ENCODE data around the gene ZNF90.
"Not testable (repeated sequence)": the region's sequence is repeated elsewhere in the genome, so short reads cannot be mapped to it uniquely, and the experiment has no call there.

Gene ZNF90

GRCh38 chr19:20051841-20052768, 25.7 kb upstream of the ZNF90 start (continued):
- TF ChIP-seq PRDM10 (tag by site-specific recombination; IDR thresholded peaks at IDR 0.05): peak; percentile 68; the same call in 1 of the 2 replicates
- peak; percentile 91 for TF ChIP-seq IKZF3 (tag by site-specific recombination; IDR thresholded peaks at IDR 0.05)
- TF ChIP-seq SCRT2 (tag by site-specific recombination; IDR thresholded peaks at IDR 0.05): no peak
- TF ChIP-seq ZNF560 (tag by site-specific recombination; IDR thresholded peaks at IDR 0.05; ENCODE audit: borderline replicate concordance): no peak
- TF ChIP-seq ZFP3 (tag by site-specific recombination; IDR thresholded peaks at IDR 0.05; ENCODE audit: low read depth): no peak
- peak; percentile 41; the same call in 1 of the 2 replicates for TF ChIP-seq ZXDB (tag by site-specific recombination; IDR thresholded peaks at IDR 0.05)
- TF ChIP-seq HOXD13 (CRISPR knock-in tag; IDR thresholded peaks at IDR 0.05; ENCODE audit: borderline replicate concordance): no peak
- TF ChIP-seq ZBTB20 (tag by site-specific recombination; IDR thresholded peaks at IDR 0.05): peak; percentile 91
- TF ChIP-seq ZBTB48 (tag by site-specific recombination; IDR thresholded peaks at IDR 0.05): peak; percentile 76; the same call in 1 of the 2 replicates
- peak; percentile 66 for TF ChIP-seq ZBTB17 (tag by site-specific recombination; IDR thresholded peaks at IDR 0.05)
- TF ChIP-seq ZNF76 (tag by site-specific recombination; IDR thresholded peaks at IDR 0.05; ENCODE audit: borderline replicate concordance, low read depth): peak; percentile 92
- no peak for TF ChIP-seq ZNF426 (tag by site-specific recombination; IDR thresholded peaks at IDR 0.05)
- TF ChIP-seq KLF17 (tag by site-specific recombination; IDR thresholded peaks at IDR 0.05): peak; percentile 25; the same call in 1 of the 2 replicates
- no peak for TF ChIP-seq ZNF837 (tag by site-specific recombination; IDR thresholded peaks at IDR 0.05)
- peak; percentile 42 for TF ChIP-seq ZNF580 (tag by site-specific recombination; IDR thresholded peaks at IDR 0.05)
- peak; percentile 81 for TF ChIP-seq SP3 (tag by site-specific recombination; IDR thresholded peaks at IDR 0.05)
- TF ChIP-seq ZNF600 (tag by site-specific recombination; IDR thresholded peaks at IDR 0.05): peak; percentile 72; the same call in 1 of the 2 replicates
- no peak for TF ChIP-seq ZNF658 (tag by site-specific recombination; IDR thresholded peaks at IDR 0.05)
- TF ChIP-seq FEZF1 (tag by site-specific recombination; IDR thresholded peaks at IDR 0.05): no peak
- TF ChIP-seq PATZ1 (tag by site-specific recombination; IDR thresholded peaks at IDR 0.05): peak; percentile 43; the same call in 1 of the 2 replicates
- TF ChIP-seq ZNF707 (tag by site-specific recombination; IDR thresholded peaks at IDR 0.05): peak; percentile 36; the same call in 1 of the 2 replicates
- 0 out of 2 replicates have a peak, but pooled peaks have one; percentile 44 for TF ChIP-seq ZNF423 (tag by site-specific recombination; IDR thresholded peaks at IDR 0.05)
- TF ChIP-seq KLF10 (tag by site-specific recombination; IDR thresholded peaks at IDR 0.05): no peak
- TF ChIP-seq PRDM4 (tag by site-specific recombination; IDR thresholded peaks at IDR 0.05): no peak
- TF ChIP-seq ZNF202 (tag by site-specific recombination; IDR thresholded peaks at IDR 0.05; ENCODE audit: borderline replicate concordance): no peak
- peak; percentile 93 for TF ChIP-seq ZNF335 (tag by site-specific recombination; conservative IDR thresholded peaks at IDR 0.05)

GRCh38 chr19:20058738-20059137, 19.1 kb upstream of the ZNF90 start:
- POLR2A ChIA-PET; H3K9me3 ChIP-seq (ENCODE audit: control insufficient read depth, insufficient read depth, low read depth, low read length); H3K4me1 ChIP-seq (ENCODE audit: control insufficient read depth, insufficient read depth, low read length); H3K4me3 ChIP-seq (ENCODE audit: low read depth, low read length); H3K36me3 ChIP-seq (ENCODE audit: control insufficient read depth in 2 of 2, insufficient read depth in 1 of 2, low read length in 2 of 2); CTCF ChIA-PET; H3K27ac ChIP-seq (ENCODE audit: extremely low read depth, low read depth, low read length): not testable (repeated sequence)

Measured in HEK293 (cell line).